Measurements from ENCODE around the gene INPP5K. TPM values are rescaled to one million over a fixed set of nuclear protein-coding genes. Genes with fewer than 3 reads are reported as not detected.

INPP5K gene
- total and polyA plus RNA-seq, 12 donors = 26.8 to 45.5 (median 34.8) TPM

- peak in 7 of 8 donors; percentile 18 to 52 (median 43) for ATAC-seq
- H3K27ac ChIP-seq = no peak overlapping the region
- H3K36me3 ChIP-seq = peaks cover 5 to 99% (median 70%) of the 10 kb centered on the region in 9 donors
- intact Hi-C loops (cut with DNase I) = loop anchor here in 1 of 10 donors (10.0 kb wide), 1 partner anchor 105 kb away; no protein-coding TSS in a partner anchor
- no peak overlapping the region for H3K4me3 ChIP-seq
- H3K27me3 ChIP-seq = peaks cover 0 to 8% (median 0%) of the 10 kb centered on the region in 7 donors
- WGBS, 2 donors = 65 to 72% methylated on average over 28 of the region's 28 CpGs
- no peaks in the 10 kb centered on the region for H3K9me3 ChIP-seq
- TF ChIP-seq, protein P1, sequence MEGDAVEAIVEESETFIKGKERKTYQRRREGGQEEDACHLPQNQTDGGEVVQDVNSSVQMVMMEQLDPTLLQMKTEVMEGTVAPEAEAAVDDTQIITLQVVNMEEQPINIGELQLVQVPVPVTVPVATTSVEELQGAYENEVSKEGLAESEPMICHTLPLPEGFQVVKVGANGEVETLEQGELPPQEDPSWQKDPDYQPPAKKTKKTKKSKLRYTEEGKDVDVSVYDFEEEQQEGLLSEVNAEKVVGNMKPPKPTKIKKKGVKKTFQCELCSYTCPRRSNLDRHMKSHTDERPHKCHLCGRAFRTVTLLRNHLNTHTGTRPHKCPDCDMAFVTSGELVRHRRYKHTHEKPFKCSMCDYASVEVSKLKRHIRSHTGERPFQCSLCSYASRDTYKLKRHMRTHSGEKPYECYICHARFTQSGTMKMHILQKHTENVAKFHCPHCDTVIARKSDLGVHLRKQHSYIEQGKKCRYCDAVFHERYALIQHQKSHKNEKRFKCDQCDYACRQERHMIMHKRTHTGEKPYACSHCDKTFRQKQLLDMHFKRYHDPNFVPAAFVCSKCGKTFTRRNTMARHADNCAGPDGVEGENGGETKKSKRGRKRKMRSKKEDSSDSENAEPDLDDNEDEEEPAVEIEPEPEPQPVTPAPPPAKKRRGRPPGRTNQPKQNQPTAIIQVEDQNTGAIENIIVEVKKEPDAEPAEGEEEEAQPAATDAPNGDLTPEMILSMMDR (IDR thresholded peaks at IDR 0.05) = no peak
- peaks cover 0 to 7% (median 0%) of the 10 kb centered on the region in 9 donors for H3K4me1 ChIP-seq
- no peak for DNase-seq
Measured at GRCh38 chr17:1469231-1469852, 47.1 kb downstream of the INPP5K start.

- WGBS, 2 donors = 79 to 80% methylated on average over 21 of the region's 21 CpGs
- Histone ChIP-seq H3K9me3 (no peaks in the 10 kb centered on the region), H3K4me3 (no peak overlapping the region), H3K4me1 (peaks cover 0 to 20% (median under 1%) of the 10 kb centered on the region in 9 donors), H3K27ac (no peak overlapping the region), H3K36me3 (peaks cover 5 to 96% (median 70%) of the 10 kb centered on the region in 9 donors), H3K27me3 (peaks cover 0 to 8% (median 0%) of the 10 kb centered on the region in 7 donors)
- DNase-seq (no peak), ATAC-seq (no peak)
- intact Hi-C loops (cut with DNase I) = loop anchor here in 1 of 10 donors (10.0 kb wide), 1 partner anchor 103 kb away; no protein-coding TSS in a partner anchor
- TF ChIP-seq, protein P1 (IDR thresholded peaks at IDR 0.05) = no peak
Measured at GRCh38 chr17:1467898-1468492, 48.4 kb downstream of the INPP5K start.

GRCh38 chr17:1467258-1467657, 49.2 kb downstream of the INPP5K start:
- Histone ChIP-seq H3K36me3 (peaks cover 5 to 96% (median 70%) of the 10 kb centered on the region in 9 donors), H3K4me1 (peaks cover 0 to 28% (median 8%) of the 10 kb centered on the region in 9 donors), H3K4me3 (no peak overlapping the region), H3K9me3 (no peaks in the 10 kb centered on the region), H3K27me3 (peaks cover 0 to 8% (median 0%) of the 10 kb centered on the region in 7 donors), H3K27ac (no peak overlapping the region)
- TF ChIP-seq, protein P1 (IDR thresholded peaks at IDR 0.05) = no peak
- ATAC-seq (no peak), DNase-seq (no peak)
- WGBS, 2 donors = 93 to 95% methylated on average over 15 to 16 of the region's 16 CpGs
- intact Hi-C loops (cut with DNase I) = loop anchor here in 1 of 10 donors (10.0 kb wide), 1 partner anchor 102 kb away; no protein-coding TSS in a partner anchor

GRCh38 chr17:1464186-1464585, 52.2 kb downstream of the INPP5K start:
- no peak overlapping the region for H3K27ac ChIP-seq
- no peak for ATAC-seq
- WGBS, 2 donors = 86 to 91% methylated on average over 8 of the region's 8 CpGs
- H3K4me1 ChIP-seq = peaks cover 2 to 52% (median 24%) of the 10 kb centered on the region in 9 donors
- peaks cover 0 to 12% (median 0%) of the 10 kb centered on the region in 7 donors for H3K27me3 ChIP-seq
- DNase-seq = no peak
- peaks cover 0 to 71% (median 41%) of the 10 kb centered on the region in 9 donors for H3K36me3 ChIP-seq
- H3K9me3 ChIP-seq = no peaks in the 10 kb centered on the region
- H3K4me3 ChIP-seq = no peak overlapping the region
- intact Hi-C loops (cut with DNase I) = loop anchor here in 2 of 10 donors (5.0 to 10.0 kb wide), 2 partner anchors 97 to 99 kb away; no protein-coding TSS in a partner anchor
- TF ChIP-seq, protein P1 (IDR thresholded peaks at IDR 0.05) = no peak
